CD4-positive, CD25-positive, alpha-beta regulatory T cell (primary cell): ENCODE results near the gene SH2B2. TPM values are rescaled to one million over a fixed set of nuclear protein-coding genes. Genes with fewer than 3 reads are reported as not detected.
"Not testable (repeated sequence)": the region's sequence is repeated elsewhere in the genome, so short reads cannot be mapped to it uniquely, and the experiment has no call there.

ENCODE experiments used
- ATAC-seq, 2 donors: fragments of 150-1000 bp; cut with Tn5 transposase; one replicate each; pipeline ENCODE4 v1.10.0; 2021; ENCODE audit warnings: low read depth in 2 of 2, moderate number of reproducible peaks in 2 of 2, moderate library complexity in 1 of 2
- DNase-seq, 3 donors: peaks; one replicate each; pipeline versions ENCODE4 v3.0.0 to v3.0.0-alpha.2; 2012 to 2022; ENCODE audit warnings: mixed read lengths in 1 of 3
- H3K27ac ChIP-seq: one replicate; pipeline ENCODE4 v1.7.0; 2013; ENCODE audit warnings: mild to moderate bottlenecking, low read length; ENCODE audit not compliant: insufficient read depth, poor library complexity, severe bottlenecking
- H3K27me3 ChIP-seq: one replicate; pipeline ENCODE4 v1.7.0; 2013; ENCODE audit warnings: low read length; ENCODE audit not compliant: control insufficient read depth, insufficient read depth
- H3K36me3 ChIP-seq: one replicate; pipeline ENCODE4 v1.7.0; 2013; ENCODE audit warnings: mild to moderate bottlenecking, low read length, moderate library complexity; ENCODE audit not compliant: control insufficient read depth, insufficient read depth
- H3K4me1 ChIP-seq: 2 replicates; pipeline ENCODE4 v1.7.0; 2013; ENCODE audit warnings: mild to moderate bottlenecking, low read length; ENCODE audit not compliant: insufficient read depth, control insufficient read depth, poor library complexity, severe bottlenecking
- H3K4me3 ChIP-seq: one replicate; pipeline ENCODE4 v1.7.0; 2013; ENCODE audit warnings: low read depth, mild to moderate bottlenecking, low read length, moderate library complexity
- H3K9me3 ChIP-seq, 2 experiments: 1 replicate in 1 of 2; 2 replicates in 1 of 2; pipeline ENCODE4 v1.7.0; 2013; ENCODE audit warnings: low read length in 2 of 2, mild to moderate bottlenecking in 1 of 2, moderate library complexity in 1 of 2; ENCODE audit not compliant: control insufficient read depth in 2 of 2
- H3K27ac Mint-ChIP-seq, 3 donors: one replicate each; pipeline ENCODE4 v1.8.0; 2020 to 2022; ENCODE audit warnings: mild to moderate bottlenecking in 3 of 3, mixed read lengths in 3 of 3, moderate library complexity in 2 of 3
- H3K27me3 Mint-ChIP-seq: one replicate; pipeline ENCODE4 v1.8.0; 2022; ENCODE audit warnings: mild to moderate bottlenecking, mixed read lengths
- H3K36me3 Mint-ChIP-seq: one replicate; pipeline ENCODE4 v1.8.0; 2020; ENCODE audit warnings: mixed read lengths
- H3K4me1 Mint-ChIP-seq, 4 donors: one replicate each; pipeline ENCODE4 v1.8.0; 2020 to 2022; ENCODE audit warnings: mixed read lengths in 4 of 4, mild to moderate bottlenecking in 1 of 4
- H3K4me3 Mint-ChIP-seq, 4 donors: one replicate each; pipeline ENCODE4 v1.8.0; 2020 to 2022; ENCODE audit warnings: mild to moderate bottlenecking in 4 of 4, mixed read lengths in 4 of 4, moderate library complexity in 3 of 4
- H3K9me3 Mint-ChIP-seq, 7 donors: one replicate each; pipeline ENCODE4 v1.8.0; 2020 to 2022; ENCODE audit warnings: mixed read lengths in 7 of 7, mild to moderate bottlenecking in 3 of 7, moderate library complexity in 2 of 7
- polyA plus RNA-seq, 4 donors: library from polyadenylated mRNA; unstranded; fragments of 300-500 nt; fragmentation: Illumina TruSeq; gene quantifications; one replicate each; pipeline ENCODE4 v1.2.3, GENCODE V29; 2021
- total RNA-seq: library from RNA; stranded (reverse); gene quantifications from one replicate; pipeline ENCODE4 v1.2.3, GENCODE V29; 2022

The SH2B2 gene
- total and polyA plus RNA-seq, 5 donors from 2014 or later, result 0.24 to 0.94 (median 0.70) TPM

GRCh38 chr7:102327183-102327582, 40.5 kb downstream of the SH2B2 start:
- Mint-ChIP-seq H3K27me3 (peaks cover 40% of the 10 kb centered on the region), H3K4me3 (peak overlapping the region in 1 of 4 donors; percentile 44), H3K4me1 (peaks cover 0 to 11% (median 0%) of the 10 kb centered on the region in 4 donors)
- H3K9me3 Mint-ChIP-seq, H3K27me3 ChIP-seq, DNase-seq, H3K36me3 Mint-ChIP-seq, H3K27ac Mint-ChIP-seq, ATAC-seq, H3K27ac ChIP-seq, H3K4me1 ChIP-seq, H3K9me3 ChIP-seq, H3K36me3 ChIP-seq, H3K4me3 ChIP-seq: not testable (repeated sequence)

- peak overlapping the region in 2 of 3 donors; percentile 82 to 87 for H3K27ac Mint-ChIP-seq
- H3K9me3 ChIP-seq, DNase-seq, H3K4me1 ChIP-seq, H3K36me3 ChIP-seq, H3K9me3 Mint-ChIP-seq, H3K36me3 Mint-ChIP-seq, H3K27me3 ChIP-seq, H3K4me1 Mint-ChIP-seq, H3K27ac ChIP-seq, H3K4me3 ChIP-seq: not testable (repeated sequence)
- peak overlapping the region in 1 of 4 donors; percentile 66 for H3K4me3 Mint-ChIP-seq
- peak in 1 of 2 donors; percentile 40 for ATAC-seq
- H3K27me3 Mint-ChIP-seq, result peaks cover 32% of the 10 kb centered on the region
Measured at GRCh38 chr7:102328863-102329262, 42.2 kb downstream of the SH2B2 start.

GRCh38 chr7:102329366-102329765, 42.7 kb downstream of the SH2B2 start:
- H3K27ac Mint-ChIP-seq, H3K4me1 Mint-ChIP-seq, ATAC-seq, H3K9me3 ChIP-seq, H3K9me3 Mint-ChIP-seq, H3K4me1 ChIP-seq, DNase-seq, H3K27me3 ChIP-seq, H3K27ac ChIP-seq, H3K4me3 ChIP-seq, H3K36me3 Mint-ChIP-seq, H3K36me3 ChIP-seq: not testable (repeated sequence)
- H3K4me3 Mint-ChIP-seq, result peak overlapping the region in 1 of 4 donors; percentile 66
- peaks cover 29% of the 10 kb centered on the region for H3K27me3 Mint-ChIP-seq

- H3K36me3 ChIP-seq, H3K36me3 Mint-ChIP-seq, H3K27ac ChIP-seq, H3K4me3 Mint-ChIP-seq, ATAC-seq, H3K4me1 Mint-ChIP-seq, DNase-seq, H3K9me3 Mint-ChIP-seq, H3K27me3 ChIP-seq, H3K4me1 ChIP-seq, H3K9me3 ChIP-seq, H3K4me3 ChIP-seq: not testable (repeated sequence)
- Mint-ChIP-seq H3K27me3 (peaks cover 29% of the 10 kb centered on the region), H3K27ac (peak overlapping the region in 2 of 3 donors; percentile 7 to 56)
Measured at GRCh38 chr7:102330666-102331460, 44.2 kb downstream of the SH2B2 start.

- H3K36me3 ChIP-seq, H3K4me3 ChIP-seq, H3K4me1 ChIP-seq, H3K36me3 Mint-ChIP-seq, H3K27me3 ChIP-seq, H3K27me3 Mint-ChIP-seq, ATAC-seq, DNase-seq, H3K27ac ChIP-seq, H3K4me1 Mint-ChIP-seq, H3K9me3 Mint-ChIP-seq, H3K9me3 ChIP-seq, H3K4me3 Mint-ChIP-seq: not testable (repeated sequence)
- peak overlapping the region in 1 of 3 donors; percentile 12 for H3K27ac Mint-ChIP-seq
Measured at GRCh38 chr7:102335574-102335973, 48.9 kb downstream of the SH2B2 start.

- not testable (repeated sequence) for DNase-seq, H3K27ac Mint-ChIP-seq, H3K4me1 Mint-ChIP-seq, H3K27me3 ChIP-seq, H3K9me3 ChIP-seq, H3K9me3 Mint-ChIP-seq, H3K4me3 Mint-ChIP-seq, H3K27me3 Mint-ChIP-seq, ATAC-seq, H3K4me3 ChIP-seq, H3K36me3 ChIP-seq, H3K4me1 ChIP-seq, H3K27ac ChIP-seq, H3K36me3 Mint-ChIP-seq
Measured at GRCh38 chr7:102337002-102337401, 50.3 kb downstream of the SH2B2 start.

- H3K4me3 ChIP-seq, H3K27me3 Mint-ChIP-seq, H3K4me3 Mint-ChIP-seq, H3K27me3 ChIP-seq, H3K9me3 Mint-ChIP-seq, H3K4me1 Mint-ChIP-seq, ATAC-seq, DNase-seq, H3K36me3 ChIP-seq, H3K36me3 Mint-ChIP-seq, H3K27ac Mint-ChIP-seq, H3K9me3 ChIP-seq, H3K27ac ChIP-seq, H3K4me1 ChIP-seq: not testable (repeated sequence)
Measured at GRCh38 chr7:102337420-102337819, 50.8 kb downstream of the SH2B2 start.

GRCh38 chr7:102340599-102341368, 54.1 kb downstream of the SH2B2 start:
- not testable (repeated sequence) for H3K4me3 Mint-ChIP-seq, H3K27ac Mint-ChIP-seq, H3K4me3 ChIP-seq, H3K27ac ChIP-seq, H3K9me3 ChIP-seq, H3K4me1 ChIP-seq, DNase-seq, H3K27me3 Mint-ChIP-seq, H3K4me1 Mint-ChIP-seq, H3K36me3 ChIP-seq, H3K27me3 ChIP-seq, H3K36me3 Mint-ChIP-seq, ATAC-seq, H3K9me3 Mint-ChIP-seq
